ENCODE results near the gene EXOC6.
"Not testable (repeated sequence)": the region's sequence is repeated elsewhere in the genome, so short reads cannot be mapped to it uniquely, and the experiment has no call there.

Gene EXOC6

GRCh38 chr10:92942226-92942625, 93.9 kb downstream of the EXOC6 start:
- DNase-seq (ENCODE audit: low read depth in 2 of 2) = no peak

- no peak for DNase-seq (ENCODE audit: low read depth in 2 of 2)
These were observed 98.2 kb downstream of the EXOC6 start for GRCh38 chr10:92946491-92946890.

- not testable (repeated sequence) for DNase-seq (ENCODE audit: low read depth in 2 of 2)
These were observed 104.3 kb downstream of the EXOC6 start for GRCh38 chr10:92952573-92952972.

DNA sequence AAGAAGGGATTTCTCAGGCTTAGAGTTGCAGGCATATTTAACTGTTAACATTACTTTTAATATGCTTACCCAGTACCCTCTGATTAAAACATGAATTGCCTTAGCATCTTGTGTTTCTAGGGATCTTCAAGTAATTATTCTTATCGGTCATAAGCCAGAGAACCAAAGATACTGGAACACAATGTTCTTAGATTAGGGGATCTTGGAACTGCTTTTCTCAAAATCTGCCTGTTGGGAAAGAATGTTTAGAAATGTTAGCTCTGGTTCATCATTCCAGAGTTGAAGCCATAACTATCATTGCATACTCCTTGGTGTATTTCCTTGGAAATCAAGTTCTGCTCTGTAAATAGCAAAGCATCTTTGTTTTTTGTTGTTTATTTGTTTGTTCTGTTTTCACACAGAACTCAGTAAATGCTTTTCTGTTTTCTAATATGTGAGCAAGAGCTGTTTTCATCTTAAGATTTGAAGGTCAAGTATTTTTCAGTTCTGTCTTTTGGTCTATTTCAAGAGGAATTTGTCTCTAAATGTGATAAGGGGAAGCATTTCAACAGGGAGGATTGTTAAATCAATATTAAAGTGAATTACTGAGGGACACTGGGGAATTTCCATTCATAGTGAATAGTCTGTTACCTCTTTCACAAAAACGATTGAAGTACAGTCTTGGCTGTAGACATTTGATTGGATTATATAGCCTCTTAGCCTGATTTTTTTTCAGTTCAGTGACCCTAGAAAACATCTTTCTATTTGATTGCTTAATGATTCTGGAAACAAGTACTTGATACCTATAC, 109.1 kb downstream of the EXOC6 start:
- no peak for DNase-seq (ENCODE audit: low read depth in 2 of 2)

GRCh38 chr10:92961638-92962037, 113.3 kb downstream of the EXOC6 start:
- DNase-seq (ENCODE audit: low read depth in 2 of 2) = no peak

DNA sequence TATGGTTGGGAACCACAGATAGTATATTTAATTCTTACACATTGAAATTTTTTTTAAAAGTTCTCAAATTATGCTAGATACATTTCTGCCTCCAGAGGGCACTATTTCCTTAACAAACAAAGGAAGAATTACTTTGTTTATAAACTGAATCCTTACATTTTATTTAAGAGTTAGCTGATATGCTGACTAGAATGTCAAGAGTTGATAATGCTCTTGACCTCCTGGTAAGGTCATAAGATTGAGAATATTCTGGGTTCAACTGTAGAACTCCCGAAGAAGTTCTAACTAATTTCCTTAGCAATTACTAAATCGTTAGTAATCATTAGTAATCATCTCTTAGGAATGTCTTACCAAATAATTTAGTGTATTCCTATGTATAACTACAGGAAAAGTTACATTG, 117.0 kb downstream of the EXOC6 start:
- peak in 1 of 2 donors; percentile 6 for DNase-seq (ENCODE audit: low read depth in 2 of 2)

- no peak for DNase-seq (ENCODE audit: low read depth in 2 of 2)
These were observed 119.3 kb downstream of the EXOC6 start for GRCh38 chr10:92967641-92968040.

GRCh38 chr10:92969151-92969550, 120.8 kb downstream of the EXOC6 start:
- no peak for DNase-seq (ENCODE audit: low read depth in 2 of 2)

- DNase-seq (ENCODE audit: low read depth in 2 of 2) = no peak
These were observed 122.2 kb downstream of the EXOC6 start for GRCh38 chr10:92970301-92971070.

- DNase-seq (ENCODE audit: low read depth in 2 of 2) = no peak
These were observed 123.9 kb downstream of the EXOC6 start for GRCh38 chr10:92972066-92972870.

GRCh38 chr10:92972886-92973285, 124.6 kb downstream of the EXOC6 start:
- DNase-seq (ENCODE audit: low read depth in 2 of 2) = no peak

- not testable (repeated sequence) for DNase-seq (ENCODE audit: low read depth in 2 of 2)
These were observed 128.0 kb downstream of the EXOC6 start for GRCh38 chr10:92976278-92976677.

- no peak for DNase-seq (ENCODE audit: low read depth in 2 of 2)
These were observed 140.9 kb downstream of the EXOC6 start for GRCh38 chr10:92989250-92989649.

DNA sequence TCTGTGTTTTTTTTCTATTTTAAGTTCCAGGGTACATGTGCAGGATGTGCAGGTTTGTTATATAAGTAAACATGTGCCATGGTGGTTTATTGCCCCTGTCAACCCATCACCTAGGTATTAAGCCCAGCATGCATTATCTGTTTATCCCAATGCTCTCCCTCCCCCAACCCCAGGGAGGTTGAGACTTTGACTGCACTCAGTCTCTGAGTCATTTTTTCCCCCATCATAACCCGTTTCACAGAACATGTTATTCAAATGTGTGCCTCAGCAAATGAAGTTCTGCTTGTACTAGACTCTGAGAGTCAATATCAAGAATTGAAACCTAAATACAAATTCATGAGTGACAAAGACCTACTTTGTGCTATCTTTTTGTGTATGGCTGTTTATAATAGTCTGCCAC, 142.3 kb downstream of the EXOC6 start:
- DNase-seq (ENCODE audit: low read depth in 2 of 2) = peak in 1 of 2 donors; percentile 7

DNA sequence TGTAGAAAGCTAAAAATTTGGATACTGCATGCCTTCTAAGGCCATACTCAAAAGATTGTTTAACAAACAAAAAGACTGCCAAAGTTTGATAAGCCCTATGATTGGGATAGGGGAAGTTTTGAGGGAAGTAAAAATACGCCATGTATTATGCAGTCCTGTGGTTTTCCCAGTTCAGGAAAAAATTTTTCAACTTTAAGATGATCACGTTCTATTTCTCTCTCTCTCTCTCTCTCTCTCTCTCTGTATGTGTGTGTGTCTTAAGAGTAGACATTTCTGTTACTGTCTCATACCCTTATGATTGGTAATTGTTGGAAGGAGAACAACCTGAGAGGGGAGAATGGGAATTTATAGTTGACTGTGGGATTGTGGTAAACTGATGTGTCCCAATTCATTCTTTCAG, 143.2 kb downstream of the EXOC6 start:
- no peak for DNase-seq (ENCODE audit: low read depth in 2 of 2)

DNA sequence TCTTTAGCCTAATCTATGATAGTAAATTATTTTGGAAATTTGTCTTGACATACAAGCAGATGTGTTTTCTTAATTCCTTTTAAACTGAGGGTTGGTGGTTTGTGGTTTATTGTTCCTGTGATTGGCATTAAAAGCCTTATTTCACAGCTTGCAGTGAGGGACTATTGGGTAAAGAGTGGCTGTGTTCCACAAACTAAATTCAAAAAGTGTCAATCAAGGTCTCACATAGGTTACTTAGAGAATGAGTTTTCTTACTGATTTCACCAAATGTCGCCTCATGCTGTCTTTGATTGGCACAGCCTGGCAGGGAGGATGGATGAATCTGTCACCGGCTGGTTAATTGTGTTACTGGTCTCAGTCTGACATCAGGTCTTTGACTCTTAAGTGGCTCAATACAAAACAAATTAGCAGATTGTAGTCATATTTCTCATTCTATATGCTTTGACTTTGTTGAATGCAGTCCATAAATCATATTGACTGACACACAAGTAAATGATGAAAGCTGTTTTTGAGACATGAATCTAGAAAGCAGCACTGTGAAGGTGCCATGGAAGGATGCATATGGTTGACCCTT, 145.5 kb downstream of the EXOC6 start:
- no peak for DNase-seq (ENCODE audit: low read depth in 2 of 2)

- no peak for DNase-seq (ENCODE audit: low read depth in 2 of 2)
These were observed 147.2 kb downstream of the EXOC6 start for GRCh38 chr10:92995509-92995908.

- DNase-seq (ENCODE audit: low read depth in 2 of 2) = no peak
These were observed 149.3 kb downstream of the EXOC6 start for GRCh38 chr10:92997620-92998019.

- DNase-seq (ENCODE audit: low read depth in 2 of 2) = no peak
These were observed 150.9 kb downstream of the EXOC6 start for GRCh38 chr10:92999191-92999590.

DNA sequence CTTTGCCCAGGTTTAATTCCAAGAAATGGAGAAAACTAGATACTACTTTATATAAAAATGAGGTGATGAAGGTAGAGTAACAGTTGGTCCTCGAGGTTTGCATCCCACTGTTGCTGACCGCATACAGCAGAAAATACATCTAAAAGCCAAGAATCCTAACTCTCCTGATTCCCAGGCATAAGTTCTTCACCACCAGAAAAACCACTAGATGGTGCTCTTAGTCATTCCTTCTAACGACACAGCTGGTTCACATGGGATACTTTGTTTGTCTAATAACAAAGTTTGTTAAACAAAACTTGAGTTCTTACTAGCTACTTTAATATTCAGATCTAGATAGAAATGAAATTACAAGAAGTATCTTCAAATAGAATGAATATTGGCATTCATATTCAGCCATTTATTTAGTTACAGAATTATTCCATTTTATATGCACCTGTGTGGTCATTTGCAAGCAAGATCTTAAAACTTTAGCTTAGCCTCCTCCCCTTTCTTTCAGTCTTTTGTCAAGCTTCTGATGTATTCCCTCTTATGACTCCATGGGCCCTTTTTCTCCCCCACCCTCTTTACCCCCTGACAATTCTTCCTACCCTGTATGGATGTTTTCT, 158.2 kb downstream of the EXOC6 start:
- no peak for DNase-seq (ENCODE audit: low read depth in 2 of 2)

GRCh38 chr10:93015722-93016121, 167.4 kb downstream of the EXOC6 start:
- no peak for DNase-seq (ENCODE audit: low read depth in 2 of 2)

Measured in activated CD4-positive, alpha-beta T cell treated with anti-CD3 and anti-CD28 coated beads for 24 hours (primary cell).